ENCODE results near the gene DIPK1A.

The DIPK1A gene

DNA sequence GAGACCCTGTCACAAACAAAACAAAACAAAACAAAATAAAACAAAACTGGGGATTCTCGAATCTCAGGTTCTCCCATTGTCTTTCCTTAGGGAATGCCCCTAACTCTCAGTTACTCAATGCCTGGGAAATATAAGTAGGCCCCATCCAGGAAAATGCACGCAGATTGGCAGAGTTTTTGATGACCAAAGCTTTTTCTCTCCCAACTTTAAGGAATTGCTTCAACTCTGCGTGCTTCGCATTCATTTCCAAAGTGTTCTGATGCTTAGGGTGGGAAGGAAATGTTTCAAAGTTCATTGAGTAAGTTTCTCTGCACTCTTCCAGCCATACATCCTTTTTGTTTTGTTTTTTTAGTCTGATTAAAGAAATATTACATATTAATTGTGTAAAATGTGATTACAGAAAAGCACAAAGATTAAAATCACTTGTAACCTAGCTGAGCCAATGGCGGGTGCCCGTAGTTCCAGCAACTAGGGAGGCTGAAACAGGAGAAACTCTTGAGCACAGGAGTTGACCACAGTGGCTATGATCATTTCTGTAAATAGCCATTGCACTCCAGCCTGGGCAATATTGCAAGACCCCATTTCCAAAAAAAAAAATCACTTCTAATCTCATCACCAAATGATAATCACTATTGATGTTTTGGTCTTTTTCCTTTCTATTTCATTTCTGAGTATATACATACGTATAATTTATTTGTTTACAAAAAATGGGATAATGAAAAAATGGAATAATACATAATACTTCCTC, 157.9 kb downstream of the DIPK1A start:
- no peak for DNase-seq (ENCODE audit: low read depth in 2 of 2)

DNA sequence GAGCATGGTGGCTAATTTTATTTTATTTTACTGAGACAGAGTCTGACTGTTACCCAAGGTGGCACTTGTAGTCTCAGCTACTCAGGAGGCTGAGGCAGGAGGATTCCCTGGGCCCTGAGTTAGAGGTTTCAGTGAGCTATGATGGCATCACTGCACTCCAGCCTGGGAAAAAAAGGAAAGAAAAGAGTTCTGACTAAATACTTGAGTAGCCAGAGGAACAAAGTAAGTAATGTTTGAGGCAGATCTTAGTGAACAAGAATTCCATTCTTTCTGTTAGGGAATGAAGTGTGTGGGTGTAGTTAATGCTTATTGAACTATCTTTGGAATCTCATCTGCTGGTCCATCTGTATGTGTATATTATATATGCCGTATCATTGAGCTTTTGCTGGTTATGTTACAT, 163.3 kb downstream of the DIPK1A start:
- DNase-seq (ENCODE audit: low read depth in 2 of 2) = no peak

DNA sequence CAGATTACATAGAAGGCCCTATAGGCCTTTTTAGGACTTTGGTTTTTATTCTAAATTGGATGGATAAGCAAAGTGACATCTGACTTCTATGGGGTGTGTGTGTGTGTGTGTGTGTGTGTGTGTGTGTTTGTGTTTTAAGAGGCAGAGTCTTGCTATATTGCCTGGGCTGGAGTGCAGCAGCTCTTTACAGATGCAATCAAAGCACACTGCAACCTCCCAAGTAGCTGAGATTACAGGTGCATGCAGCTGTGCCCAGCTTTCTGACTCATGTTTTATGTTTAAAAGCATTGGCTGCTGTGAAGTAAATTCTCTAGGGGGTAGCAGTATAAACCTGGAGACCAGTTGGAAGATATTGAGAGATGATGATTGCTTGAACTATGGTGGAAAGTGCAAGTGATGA, 164.0 kb downstream of the DIPK1A start:
- no peak for DNase-seq (ENCODE audit: low read depth in 2 of 2)

DNA sequence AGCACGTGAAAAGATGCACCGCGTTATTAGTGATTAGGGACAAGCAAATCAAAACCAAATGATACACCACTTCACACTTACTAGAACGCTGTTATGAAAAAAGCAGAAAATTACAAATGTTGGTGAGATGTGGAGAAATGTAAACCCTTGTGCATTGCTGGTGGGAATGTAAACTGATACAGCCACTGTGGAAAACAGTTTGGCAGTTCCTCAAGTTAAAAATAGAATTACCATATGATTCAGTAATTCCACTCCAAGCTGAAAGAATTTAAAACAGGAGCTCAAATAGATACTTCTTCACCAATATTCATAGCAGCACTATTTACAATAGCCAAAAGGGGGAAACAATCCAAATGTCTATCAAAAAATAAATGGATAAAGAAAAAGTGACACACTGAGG, 166.1 kb downstream of the DIPK1A start:
- DNase-seq (ENCODE audit: low read depth in 2 of 2) = no peak

DNA sequence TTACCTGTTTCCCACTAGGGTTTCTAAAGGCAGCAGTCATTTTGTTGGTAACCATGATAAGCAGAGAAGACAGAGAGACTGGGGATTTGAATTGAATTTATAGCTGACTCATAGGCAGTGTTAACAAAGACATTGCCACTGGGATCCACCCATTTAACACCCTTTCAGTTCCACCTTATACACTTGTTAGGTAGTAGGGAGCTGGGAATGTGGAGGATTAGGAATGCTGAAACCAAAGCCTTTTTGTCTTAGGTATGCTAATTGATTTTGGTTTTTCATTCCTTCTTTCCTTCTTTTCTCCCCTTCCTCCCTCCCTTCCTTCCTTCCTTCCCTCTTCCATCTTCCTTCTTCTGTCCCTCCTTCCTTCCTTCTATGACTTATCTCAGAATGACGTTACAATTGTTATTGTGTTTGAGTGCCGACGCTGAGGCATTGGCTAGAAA, 168.9 kb downstream of the DIPK1A start:
- no peak for DNase-seq (ENCODE audit: low read depth in 2 of 2)

Measured in activated CD4-positive, alpha-beta T cell treated with anti-CD3 and anti-CD28 coated beads for 24 hours (primary cell).